HG02763 (cell line): ENCODE measurements around the gene RBBP8NL.
"Not testable (repeated sequence)": the region's sequence is repeated elsewhere in the genome, so short reads cannot be mapped to it uniquely, and the experiment has no call there.

Experiments
- ATAC-seq: cut with Tn5 transposase; IDR thresholded peaks from one replicate; pipeline ENCODE4 v1.9.1; 2021; ENCODE audit warnings: mild to moderate bottlenecking, moderate library complexity; ENCODE audit not compliant: unreplicated experiment

The RBBP8NL gene

GRCh38 chr20:62445553-62446340, 18.4 kb upstream of the RBBP8NL start:
- ATAC-seq = no peak

- no peak for ATAC-seq
These were observed 16.9 kb upstream of the RBBP8NL start for GRCh38 chr20:62444286-62444685.

- no peak for ATAC-seq
These were observed 14.7 kb upstream of the RBBP8NL start for GRCh38 chr20:62441987-62442539.

GRCh38 chr20:62439218-62439617, 11.9 kb upstream of the RBBP8NL start:
- no peak for ATAC-seq

GRCh38 chr20:62437927-62438326, 10.6 kb upstream of the RBBP8NL start:
- ATAC-seq = no peak

- ATAC-seq = no peak
These were observed 10.2 kb upstream of the RBBP8NL start for GRCh38 chr20:62437496-62437895.

GRCh38 chr20:62436692-62437091, 9.4 kb upstream of the RBBP8NL start:
- ATAC-seq = no peak

- ATAC-seq = no peak
These were observed 6.5 kb upstream of the RBBP8NL start for GRCh38 chr20:62433658-62434497.

GRCh38 chr20:62430866-62431447, 3.6 kb upstream of the RBBP8NL start:
- ATAC-seq = no peak

GRCh38 chr20:62430311-62430853, 3.0 kb upstream of the RBBP8NL start:
- ATAC-seq = no peak

- no peak for ATAC-seq
These were observed 2.3 kb upstream of the RBBP8NL start for GRCh38 chr20:62429455-62430310.

GRCh38 chr20:62428396-62429295, 1.3 kb upstream of the RBBP8NL start:
- no peak for ATAC-seq

- no peak for ATAC-seq
These were observed 648 bp upstream of the RBBP8NL start for GRCh38 chr20:62428002-62428372.

- ATAC-seq = no peak
These were observed 624 bp downstream of the RBBP8NL start for GRCh38 chr20:62426699-62427131.

- not testable (repeated sequence) for ATAC-seq
These were observed 1.3 kb downstream of the RBBP8NL start for GRCh38 chr20:62426059-62426348.

- ATAC-seq = no peak
These were observed 1.9 kb downstream of the RBBP8NL start for GRCh38 chr20:62425281-62426058.

GRCh38 chr20:62424249-62425107, 2.9 kb downstream of the RBBP8NL start:
- no peak for ATAC-seq

- no peak for ATAC-seq
These were observed 4.0 kb downstream of the RBBP8NL start for GRCh38 chr20:62423326-62423706.
